Neural progenitor cell (in vitro differentiated cells): ENCODE results near the gene PDIA2.

Source experiments
- CTCF ChIP-seq: fragments of 200-600 bp; sonication (generic); IDR thresholded peaks from 2 replicates; pipeline ENCODE4 v1.5.1; 2017; ENCODE audit warnings: antibody characterized with exemption, mild to moderate bottlenecking
- EZH2 ChIP-seq: fragments of 200-600 bp; sonication (generic); IDR thresholded peaks from 2 replicates; pipeline ENCODE4 v1.6.1; 2017; ENCODE audit warnings: antibody characterized with exemption, mild to moderate bottlenecking, moderate library complexity
- EZH2phosphoT487 ChIP-seq: fragments of 200-600 bp; sonication (generic); IDR thresholded peaks from 2 replicates; pipeline ENCODE4 v1.6.1; 2017; ENCODE audit warnings: antibody characterized with exemption

- TF ChIP-seq CTCF (no peak), EZH2 (no peak), EZH2phosphoT487 (no peak)
Measured at GRCh38 chr16:255183-255582, 27.8 kb upstream of the PDIA2 start.
